ENCODE data around the gene ARHGAP33. TPM values are rescaled to one million over a fixed set of nuclear protein-coding genes. Genes with fewer than 3 reads are reported as not detected.
"Not testable (repeated sequence)": the region's sequence is repeated elsewhere in the genome, so short reads cannot be mapped to it uniquely, and the experiment has no call there.

The ARHGAP33 gene
- total RNA-seq, 1 experiment from 2014 or later, result 43.9 TPM

- TF ChIP-seq, protein P1, sequence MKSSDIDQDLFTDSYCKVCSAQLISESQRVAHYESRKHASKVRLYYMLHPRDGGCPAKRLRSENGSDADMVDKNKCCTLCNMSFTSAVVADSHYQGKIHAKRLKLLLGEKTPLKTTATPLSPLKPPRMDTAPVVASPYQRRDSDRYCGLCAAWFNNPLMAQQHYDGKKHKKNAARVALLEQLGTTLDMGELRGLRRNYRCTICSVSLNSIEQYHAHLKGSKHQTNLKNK (CRISPR knock-in tag; IDR thresholded peaks at IDR 0.05), result no peak
- no peak for TF ChIP-seq KAT7 (CRISPR knock-in tag; IDR thresholded peaks at IDR 0.05; ENCODE audit: borderline replicate concordance)
- no peak for TF ChIP-seq EMX1 (CRISPR knock-in tag; IDR thresholded peaks at IDR 0.05)
- no peak for TF ChIP-seq TCF7 (CRISPR knock-in tag; IDR thresholded peaks at IDR 0.05; ENCODE audit: low read depth)
- no peak for TF ChIP-seq NFE2L1 (CRISPR knock-in tag; IDR thresholded peaks at IDR 0.05)
- no peak for TF ChIP-seq JAZF1 (CRISPR knock-in tag; IDR thresholded peaks at IDR 0.05)
- TF ChIP-seq IRF2 (CRISPR knock-in tag; IDR thresholded peaks at IDR 0.05; ENCODE audit: borderline replicate concordance, low read depth), result no peak
These were observed 17.5 kb downstream of the ARHGAP33 start (continued) for GRCh38 chr19:35792888-35793287.

GRCh38 chr19:35793381-35794165 lies 18.2 kb downstream of the ARHGAP33 start:
- no peak overlapping the region for H3K4me3 Mint-ChIP-seq
- no peaks in the 10 kb centered on the region for H3K36me3 Mint-ChIP-seq
- H3K9me3 Mint-ChIP-seq, result no peaks in the 10 kb centered on the region
- CTCF ChIA-PET, result interaction anchor here (0.5 to 2.8 kb wide), 4 partner anchors 9 to 112 kb away, joined by 3 to 11 read pairs (median 4); no protein-coding TSS in a partner anchor
- H3K4me1 Mint-ChIP-seq, result peaks cover 12% of the 10 kb centered on the region
- ATAC-seq (no peak), DNase-seq (ENCODE audit: low spot score) (no peak)
- TF ChIP-seq CTCF (IDR thresholded peaks at IDR 0.05) (no peak), ZNF396 (CRISPR knock-in tag; IDR thresholded peaks at IDR 0.05; ENCODE audit: borderline replicate concordance) (no peak), ATF6 (CRISPR knock-in tag; IDR thresholded peaks at IDR 0.05) (no peak), TCF7 (CRISPR knock-in tag; IDR thresholded peaks at IDR 0.05; ENCODE audit: low read depth) (no peak), RORB (CRISPR knock-in tag; IDR thresholded peaks at IDR 0.05) (no peak), SOX15 (CRISPR knock-in tag; IDR thresholded peaks at IDR 0.05) (no peak), CBFB (CRISPR knock-in tag; IDR thresholded peaks at IDR 0.05; ENCODE audit: low read depth) (no peak), ZNF671 (CRISPR knock-in tag; IDR thresholded peaks at IDR 0.05) (no peak), FOXK1 (CRISPR knock-in tag; IDR thresholded peaks at IDR 0.05) (no peak), PRDM15 (CRISPR knock-in tag; IDR thresholded peaks at IDR 0.05) (no peak), ZNF263 (CRISPR knock-in tag; IDR thresholded peaks at IDR 0.05; ENCODE audit: low read depth) (no peak)
- TF ChIP-seq, protein P2, sequence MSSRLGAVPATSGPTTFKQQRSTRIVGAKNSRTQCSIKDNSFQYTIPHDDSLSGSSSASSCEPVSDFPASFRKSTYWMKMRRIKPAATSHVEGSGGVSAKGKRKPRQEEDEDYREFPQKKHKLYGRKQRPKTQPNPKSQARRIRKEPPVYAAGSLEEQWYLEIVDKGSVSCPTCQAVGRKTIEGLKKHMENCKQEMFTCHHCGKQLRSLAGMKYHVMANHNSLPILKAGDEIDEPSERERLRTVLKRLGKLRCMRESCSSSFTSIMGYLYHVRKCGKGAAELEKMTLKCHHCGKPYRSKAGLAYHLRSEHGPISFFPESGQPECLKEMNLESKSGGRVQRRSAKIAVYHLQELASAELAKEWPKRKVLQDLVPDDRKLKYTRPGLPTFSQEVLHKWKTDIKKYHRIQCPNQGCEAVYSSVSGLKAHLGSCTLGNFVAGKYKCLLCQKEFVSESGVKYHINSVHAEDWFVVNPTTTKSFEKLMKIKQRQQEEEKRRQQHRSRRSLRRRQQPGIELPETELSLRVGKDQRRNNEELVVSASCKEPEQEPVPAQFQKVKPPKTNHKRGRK (CRISPR knock-in tag; IDR thresholded peaks at IDR 0.05; ENCODE audit: borderline replicate concordance), result no peak
- TF ChIP-seq, protein P3, sequence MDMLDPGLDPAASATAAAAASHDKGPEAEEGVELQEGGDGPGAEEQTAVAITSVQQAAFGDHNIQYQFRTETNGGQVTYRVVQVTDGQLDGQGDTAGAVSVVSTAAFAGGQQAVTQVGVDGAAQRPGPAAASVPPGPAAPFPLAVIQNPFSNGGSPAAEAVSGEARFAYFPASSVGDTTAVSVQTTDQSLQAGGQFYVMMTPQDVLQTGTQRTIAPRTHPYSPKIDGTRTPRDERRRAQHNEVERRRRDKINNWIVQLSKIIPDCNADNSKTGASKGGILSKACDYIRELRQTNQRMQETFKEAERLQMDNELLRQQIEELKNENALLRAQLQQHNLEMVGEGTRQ (CRISPR knock-in tag; IDR thresholded peaks at IDR 0.05), result no peak
- TF ChIP-seq, protein P4, sequence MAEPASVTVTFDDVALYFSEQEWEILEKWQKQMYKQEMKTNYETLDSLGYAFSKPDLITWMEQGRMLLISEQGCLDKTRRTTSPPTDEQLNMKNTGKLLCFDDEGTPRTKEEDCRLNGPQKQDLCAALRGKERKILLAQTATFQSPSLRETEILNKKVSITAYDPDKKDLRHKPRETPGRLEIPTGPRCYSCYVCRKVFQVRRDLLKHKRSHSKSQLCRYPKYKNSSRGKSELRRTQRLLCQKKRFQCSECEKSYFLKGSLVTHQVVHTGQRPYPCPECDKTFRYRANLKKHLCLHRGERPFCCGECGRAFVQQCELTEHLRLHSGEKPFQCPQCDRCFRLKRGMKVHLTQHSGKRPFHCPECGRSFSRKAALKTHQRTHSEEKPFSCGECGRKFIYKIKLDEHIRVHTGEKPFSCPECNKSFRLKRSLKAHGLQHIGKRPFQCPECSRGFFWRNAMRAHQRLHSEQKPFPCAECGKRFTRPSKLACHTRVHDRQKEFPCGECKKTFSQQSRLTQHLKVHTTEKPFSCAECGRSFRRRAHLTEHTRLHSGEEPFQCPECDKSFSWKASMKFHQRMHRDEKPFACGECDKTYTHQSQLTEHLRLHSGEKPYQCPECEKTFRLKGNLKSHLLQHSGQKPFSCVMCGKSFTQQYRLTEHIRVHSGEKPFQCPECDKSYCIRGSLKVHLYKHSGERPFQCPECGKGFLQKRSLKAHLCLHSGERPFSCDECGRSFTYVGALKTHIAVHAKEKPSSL (CRISPR knock-in tag; conservative IDR thresholded peaks at IDR 0.05), result no peak
- no peak overlapping the region for H3K27ac Mint-ChIP-seq
- POLR2A ChIA-PET, result interaction anchor here (0.5 to 0.7 kb wide), 3 partner anchors 42 to 113 kb away, joined by 3 to 4 read pairs (median 3); no protein-coding TSS in a partner anchor
- peaks cover 37% of the 10 kb centered on the region for H3K27me3 Mint-ChIP-seq (ENCODE audit: low read depth)

DNA sequence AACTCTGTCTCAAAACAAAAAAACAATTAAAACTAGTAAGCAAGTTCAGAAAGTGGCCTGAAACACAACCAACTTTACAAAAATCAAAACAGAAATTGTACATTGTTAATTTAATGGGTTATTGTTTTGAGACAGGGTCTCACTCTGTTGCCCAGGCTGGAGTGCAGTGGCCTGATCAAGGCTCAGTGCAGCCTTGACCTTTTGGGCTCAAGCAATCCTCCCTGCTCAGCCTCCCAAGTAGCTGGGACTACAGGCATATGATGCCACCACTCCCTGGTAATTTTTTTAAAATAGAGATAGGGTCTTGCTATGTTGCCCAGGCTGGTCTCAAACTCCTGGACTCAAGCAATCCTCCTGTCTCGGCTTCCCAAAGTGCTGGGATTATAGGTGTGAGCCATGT lies 20.2 kb downstream of the ARHGAP33 start:
- ATAC-seq; DNase-seq (ENCODE audit: low spot score); H3K36me3 Mint-ChIP-seq; H3K4me3 Mint-ChIP-seq; H3K27ac Mint-ChIP-seq; H3K9me3 Mint-ChIP-seq: not testable (repeated sequence)
- Mint-ChIP-seq H3K27me3 (ENCODE audit: low read depth) (peaks cover 50% of the 10 kb centered on the region), H3K4me1 (peaks cover 12% of the 10 kb centered on the region)
- ChIA-PET CTCF (interaction anchor here (3.3 kb wide), 1 partner anchor 10 kb away, joined by 26 read pairs; no protein-coding TSS in a partner anchor), POLR2A (interaction anchor here (0.6 kb wide), 1 partner anchor 109 kb away, joined by 3 read pairs; no protein-coding TSS in a partner anchor)

All from WTC11 (cell line).